COLO668 (cell line): Measurements from ENCODE around the gene RIMBP3C.
"Not testable (repeated sequence)": the region's sequence is repeated elsewhere in the genome, so short reads cannot be mapped to it uniquely, and the experiment has no call there.

Experiments used
- DNase-seq: peaks from one replicate; lab custom pipeline; 2025; ENCODE audit not compliant: unreplicated experiment; lab: John Stamatoyannopoulos, UW

Gene RIMBP3C

GRCh38 chr22:21532863-21533648, 18.2 kb downstream of the RIMBP3C start:
- DNase-seq = not testable (repeated sequence)

GRCh38 chr22:21531525-21531924, 19.7 kb downstream of the RIMBP3C start:
- DNase-seq = not testable (repeated sequence)

GRCh38 chr22:21526705-21527500, 24.4 kb downstream of the RIMBP3C start:
- not testable (repeated sequence) for DNase-seq

GRCh38 chr22:21516970-21517764, 34.1 kb downstream of the RIMBP3C start:
- not testable (repeated sequence) for DNase-seq

- DNase-seq = not testable (repeated sequence)
Observed at GRCh38 chr22:21516522-21516921, 34.7 kb downstream of the RIMBP3C start.

- DNase-seq = not testable (repeated sequence)
Observed at GRCh38 chr22:21515234-21515633, 36.0 kb downstream of the RIMBP3C start.

- DNase-seq = not testable (repeated sequence)
Observed at GRCh38 chr22:21514117-21514516, 37.1 kb downstream of the RIMBP3C start.

- DNase-seq = not testable (repeated sequence)
Observed at GRCh38 chr22:21512022-21512421, 39.2 kb downstream of the RIMBP3C start.

- not testable (repeated sequence) for DNase-seq
Observed at GRCh38 chr22:21510397-21510796, 40.9 kb downstream of the RIMBP3C start.

GRCh38 chr22:21499623-21500506, 51.4 kb downstream of the RIMBP3C start:
- not testable (repeated sequence) for DNase-seq

GRCh38 chr22:21498489-21498888, 52.8 kb downstream of the RIMBP3C start:
- DNase-seq = not testable (repeated sequence)

- not testable (repeated sequence) for DNase-seq
Observed at GRCh38 chr22:21497984-21498383, 53.3 kb downstream of the RIMBP3C start.
